ENCODE data around the gene LYVE1. TPM values are rescaled to one million over a fixed set of nuclear protein-coding genes. Genes with fewer than 3 reads are reported as not detected.
A peak's percentile ranks its signal among the peaks of the same experiment; 100 is the strongest.

Gene LYVE1
- total RNA-seq, 2 experiments from 2014 or later, result not detected

DNA sequence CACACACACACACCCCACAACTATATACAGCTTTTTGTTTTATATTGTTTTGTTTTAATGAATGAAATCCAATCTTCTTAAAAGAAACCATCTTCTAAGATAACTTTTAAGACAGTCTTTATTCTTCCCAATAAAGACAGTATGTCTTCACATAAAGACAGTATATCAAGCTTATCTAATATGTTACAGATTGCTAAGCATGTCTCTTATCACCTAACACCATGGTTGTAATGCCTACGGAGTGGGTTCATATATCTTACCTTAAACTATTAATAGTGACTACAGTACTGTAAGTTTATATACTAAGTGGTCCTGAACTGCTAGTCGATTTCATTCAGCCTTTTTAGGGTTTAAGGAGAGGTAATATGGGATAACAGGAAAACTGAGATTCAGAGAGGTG is 35.9 kb downstream of the LYVE1 start:
- no peaks in the 10 kb centered on the region for H3K9me3 Mint-ChIP-seq
- CTCF ChIA-PET, result no interaction called here
- H3K27ac Mint-ChIP-seq, result no peak overlapping the region
- no peak for DNase-seq
- intact Hi-C loops (cut with micrococcal nuclease), result no loop called here
- H3K4me1 Mint-ChIP-seq (ENCODE audit: low read depth), result peaks cover 7% of the 10 kb centered on the region
- no peaks in the 10 kb centered on the region for H3K27me3 Mint-ChIP-seq (ENCODE audit: low read depth)
- no peak overlapping the region for H3K4me3 Mint-ChIP-seq
- H3K36me3 Mint-ChIP-seq (ENCODE audit: low read depth), result peaks cover 13% of the 10 kb centered on the region

DNA sequence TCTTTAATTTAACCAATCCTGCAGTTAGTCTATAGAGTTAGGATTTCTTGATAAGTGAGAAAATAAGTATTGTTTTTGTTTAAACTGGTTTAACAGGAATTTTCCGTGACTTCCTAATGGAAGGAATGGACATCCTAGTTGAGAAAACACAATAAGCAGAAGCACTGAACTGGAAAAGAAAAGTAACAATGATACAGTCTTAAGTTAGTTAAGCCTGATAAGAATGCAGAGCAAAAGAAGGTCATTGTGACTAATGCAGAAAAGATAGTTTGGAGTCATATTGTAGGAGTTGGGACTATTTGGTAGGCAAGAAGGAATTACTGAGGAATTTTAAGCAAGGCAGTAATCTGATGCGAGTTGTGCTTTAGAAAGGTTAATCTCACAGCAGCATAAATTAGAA is 39.2 kb downstream of the LYVE1 start:
- no peak overlapping the region for H3K27ac Mint-ChIP-seq
- intact Hi-C loops (cut with micrococcal nuclease), result loop anchor here (10.0 kb wide), 1 partner anchor 216 kb away; no protein-coding TSS in a partner anchor
- peaks cover 26% of the 10 kb centered on the region for H3K36me3 Mint-ChIP-seq (ENCODE audit: low read depth)
- H3K4me3 Mint-ChIP-seq, result no peak overlapping the region
- no peaks in the 10 kb centered on the region for H3K27me3 Mint-ChIP-seq (ENCODE audit: low read depth)
- H3K4me1 Mint-ChIP-seq (ENCODE audit: low read depth), result peaks cover 19% of the 10 kb centered on the region
- CTCF ChIA-PET, result interaction anchor here (2.2 kb wide), 1 partner anchor 12 kb away, joined by 17 read pairs; the partner anchor contains the start of gene RNF141
- no peaks in the 10 kb centered on the region for H3K9me3 Mint-ChIP-seq
- DNase-seq, result no peak

DNA sequence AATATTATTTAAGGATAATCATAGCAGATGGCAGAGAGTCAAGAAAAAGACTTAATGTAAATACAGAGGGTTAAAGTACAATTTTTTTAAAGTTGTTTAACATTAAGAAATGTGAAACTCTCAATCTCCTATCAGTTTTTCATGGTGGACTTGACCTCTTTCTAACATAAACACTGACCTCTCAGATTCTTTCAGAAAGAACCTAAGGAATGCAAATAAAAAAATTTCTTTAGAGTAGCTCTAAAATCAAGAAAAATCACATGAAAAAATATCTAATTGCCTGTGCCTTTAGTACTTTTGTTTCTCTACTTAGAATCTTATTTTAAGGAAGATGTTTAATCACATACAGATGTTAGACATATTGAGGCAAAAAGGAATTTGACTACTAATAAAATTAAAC is 40.3 kb downstream of the LYVE1 start:
- peaks cover 23% of the 10 kb centered on the region for H3K36me3 Mint-ChIP-seq (ENCODE audit: low read depth)
- CTCF ChIA-PET, result interaction anchor here (0.8 to 2.2 kb wide), 3 partner anchors 13 to 1683 kb away, joined by 3 to 17 read pairs (median 3); partner anchors contain the start of genes AMPD3 and RNF141

DNA sequence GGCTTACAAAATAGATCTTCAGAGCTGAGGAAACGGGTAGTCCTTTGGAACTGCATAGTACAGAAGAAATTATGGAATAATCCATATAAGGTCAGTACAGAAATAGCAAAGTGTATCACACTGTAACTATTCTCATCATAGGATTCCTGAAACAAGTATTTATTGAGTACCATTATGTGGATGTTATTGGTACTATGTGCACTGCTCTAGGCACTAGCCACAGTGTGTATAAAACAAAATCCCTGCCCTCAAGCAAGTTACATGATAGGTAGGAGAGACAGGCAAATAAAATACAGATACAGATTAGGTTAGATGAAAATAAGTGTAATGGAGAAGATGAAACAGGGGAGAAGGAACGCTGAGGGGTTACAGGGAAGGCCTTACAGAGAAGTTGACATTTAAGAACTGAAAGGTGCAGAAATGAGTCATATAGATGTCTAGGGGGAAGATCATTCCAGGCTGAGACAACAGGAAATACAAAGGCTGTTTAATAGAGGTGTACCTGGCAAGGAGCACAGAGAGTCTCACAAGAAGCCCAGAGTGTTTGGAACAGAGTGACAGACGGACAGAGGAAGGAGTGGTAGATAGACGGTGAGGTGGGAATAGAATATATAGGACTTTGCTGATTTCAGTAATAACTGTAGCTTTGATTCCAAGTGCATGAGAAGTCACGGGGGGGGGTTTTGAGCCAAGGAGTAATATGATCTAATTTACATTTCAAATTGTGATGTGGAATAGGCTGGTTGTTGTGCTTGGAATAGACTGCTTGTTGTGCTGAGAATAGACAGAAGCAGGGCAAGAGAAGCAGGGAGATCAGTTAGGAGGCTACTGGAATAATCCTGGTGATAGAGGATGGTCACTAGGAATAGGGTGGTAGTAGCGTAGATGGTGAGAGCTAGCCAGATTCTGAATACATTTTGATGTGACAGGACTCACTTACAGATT is 41.2 kb downstream of the LYVE1 start:
- DNase-seq, result no peak
- H3K4me1 Mint-ChIP-seq (ENCODE audit: low read depth), result peaks cover 19% of the 10 kb centered on the region
- peak overlapping the region; percentile 70 for H3K27ac Mint-ChIP-seq
- H3K9me3 Mint-ChIP-seq, result no peaks in the 10 kb centered on the region
- CTCF ChIA-PET, result interaction anchor here (0.5 to 2.2 kb wide), 2 partner anchors 14 to 30 kb away, joined by 3 to 17 read pairs; partner anchors contain the start of gene RNF141
- no peaks in the 10 kb centered on the region for H3K27me3 Mint-ChIP-seq (ENCODE audit: low read depth)
- H3K4me3 Mint-ChIP-seq, result no peak overlapping the region
- intact Hi-C loops (cut with micrococcal nuclease), result loop anchor here (1.0 to 10.0 kb wide), 3 partner anchors 14 to 218 kb away; partner anchors contain the start of gene RNF141
- peaks cover 22% of the 10 kb centered on the region for H3K36me3 Mint-ChIP-seq (ENCODE audit: low read depth)

More for the DNA sequence above, 40.3 kb downstream of the LYVE1 start:
- Mint-ChIP-seq H3K27ac (no peak overlapping the region), H3K27me3 (ENCODE audit: low read depth) (no peaks in the 10 kb centered on the region), H3K9me3 (no peaks in the 10 kb centered on the region), H3K4me1 (ENCODE audit: low read depth) (peaks cover 19% of the 10 kb centered on the region), H3K4me3 (no peak overlapping the region)
- intact Hi-C loops (cut with micrococcal nuclease), result loop anchor here (10.0 kb wide), 1 partner anchor 217 kb away; no protein-coding TSS in a partner anchor
- DNase-seq, result no peak

DNA sequence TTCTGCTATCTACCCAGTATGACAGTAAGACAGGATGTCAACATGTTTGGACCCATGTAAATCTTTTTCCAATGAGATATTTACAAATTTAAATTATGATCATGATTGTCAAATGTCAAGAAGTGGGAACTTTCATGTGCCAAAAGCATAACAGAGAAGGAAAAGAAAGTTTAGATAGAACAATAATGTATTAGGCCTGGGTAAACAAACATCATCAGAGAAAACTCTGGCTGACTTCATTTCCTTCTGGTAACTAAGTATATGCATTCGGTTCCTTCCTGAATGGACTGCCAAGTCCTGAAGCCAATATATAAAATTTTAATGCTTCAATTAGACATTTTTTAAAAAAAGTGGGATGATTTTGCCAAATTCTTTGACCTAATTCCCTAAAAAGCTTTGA is 44.0 kb downstream of the LYVE1 start:
- no peak overlapping the region for H3K4me3 Mint-ChIP-seq
- no peak for DNase-seq
- no peaks in the 10 kb centered on the region for H3K9me3 Mint-ChIP-seq
- no peak overlapping the region for H3K27ac Mint-ChIP-seq
- CTCF ChIA-PET, result interaction anchor here (0.6 to 1.8 kb wide), 2 partner anchors 13 to 17 kb away, joined by 3 to 6 read pairs; partner anchors contain the start of gene RNF141
- no peaks in the 10 kb centered on the region for H3K27me3 Mint-ChIP-seq (ENCODE audit: low read depth)
- peaks cover 26% of the 10 kb centered on the region for H3K36me3 Mint-ChIP-seq (ENCODE audit: low read depth)
- intact Hi-C loops (cut with micrococcal nuclease), result loop anchor here (10.0 kb wide), 1 partner anchor 220 kb away; no protein-coding TSS in a partner anchor
- peaks cover 19% of the 10 kb centered on the region for H3K4me1 Mint-ChIP-seq (ENCODE audit: low read depth)

DNA sequence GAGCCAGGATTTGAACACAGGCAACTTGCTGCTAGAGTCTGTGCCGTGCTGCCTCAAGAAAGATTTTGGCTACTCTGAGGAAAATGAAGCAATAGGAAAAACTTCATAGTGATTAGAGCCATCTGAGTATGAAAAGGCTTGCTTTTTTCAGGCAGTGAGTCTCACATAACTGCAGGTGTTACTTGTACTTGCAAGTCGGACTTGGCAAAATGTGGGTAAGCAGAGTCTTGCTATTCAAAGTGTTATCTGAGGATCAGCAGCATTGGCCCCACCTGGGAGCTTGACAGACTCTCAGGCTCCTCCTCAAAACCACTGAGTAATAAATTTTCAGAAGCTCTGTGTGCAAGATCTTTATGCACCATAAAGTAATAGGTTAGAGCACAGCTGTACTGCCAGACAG is 45.5 kb downstream of the LYVE1 start:
- Mint-ChIP-seq H3K9me3 (no peaks in the 10 kb centered on the region), H3K4me1 (ENCODE audit: low read depth) (peaks cover 19% of the 10 kb centered on the region), H3K4me3 (no peak overlapping the region), H3K36me3 (ENCODE audit: low read depth) (peaks cover 24% of the 10 kb centered on the region), H3K27ac (no peak overlapping the region), H3K27me3 (ENCODE audit: low read depth) (no peaks in the 10 kb centered on the region)
- intact Hi-C loops (cut with micrococcal nuclease), result loop anchor here (10.0 kb wide), 1 partner anchor 222 kb away; no protein-coding TSS in a partner anchor
- DNase-seq, result no peak
- CTCF ChIA-PET, result no interaction called here

DNA sequence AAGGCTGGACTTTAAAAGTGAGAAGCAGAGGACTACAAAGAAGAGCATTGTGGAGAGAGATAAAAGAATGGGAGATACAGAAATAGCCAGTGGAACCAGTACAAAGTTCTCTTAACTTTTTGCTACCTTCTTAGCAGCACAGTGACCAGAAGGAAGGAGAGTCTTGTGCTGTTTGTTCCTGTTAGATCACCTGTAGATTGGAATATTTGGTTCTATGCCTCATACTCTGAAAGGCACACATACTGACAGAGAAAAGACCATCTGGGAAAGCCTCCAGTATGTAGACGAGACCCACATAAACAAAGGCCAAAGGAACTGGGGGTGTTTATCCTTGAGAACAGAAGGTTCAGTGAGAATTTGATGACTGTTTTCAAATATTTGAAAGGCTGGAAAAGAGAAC is 46.2 kb downstream of the LYVE1 start:
- peaks cover 20% of the 10 kb centered on the region for H3K36me3 Mint-ChIP-seq (ENCODE audit: low read depth)
- no peak overlapping the region for H3K27ac Mint-ChIP-seq
- no peaks in the 10 kb centered on the region for H3K9me3 Mint-ChIP-seq
- peaks cover 14% of the 10 kb centered on the region for H3K4me1 Mint-ChIP-seq (ENCODE audit: low read depth)
- H3K4me3 Mint-ChIP-seq, result no peak overlapping the region
- DNase-seq, result no peak
- intact Hi-C loops (cut with micrococcal nuclease), result loop anchor here (10.0 kb wide), 1 partner anchor 223 kb away; no protein-coding TSS in a partner anchor
- H3K27me3 Mint-ChIP-seq (ENCODE audit: low read depth), result no peaks in the 10 kb centered on the region
- CTCF ChIA-PET, result interaction anchor here (2.0 kb wide), 1 partner anchor 19 kb away, joined by 10 read pairs; the partner anchor contains the start of gene RNF141

DNA sequence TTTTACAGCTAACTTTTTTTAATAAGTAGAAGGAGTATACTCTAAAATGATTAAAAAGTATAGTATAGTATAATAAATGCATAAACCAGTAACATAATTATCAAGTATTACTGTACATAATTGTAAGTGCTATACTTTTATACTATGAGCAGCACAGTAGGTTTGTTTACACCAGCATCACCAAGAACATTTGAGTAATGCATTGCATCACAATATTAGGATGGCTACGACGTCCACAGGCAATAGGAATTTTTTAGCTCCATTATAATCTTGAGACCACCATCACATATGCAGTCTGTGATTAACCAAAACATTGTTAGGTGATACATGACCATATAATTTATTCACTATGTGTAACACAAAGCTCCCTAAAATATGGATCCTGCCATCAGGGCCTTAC is 47.9 kb downstream of the LYVE1 start:
- intact Hi-C loops (cut with micrococcal nuclease), result loop anchor here (10.0 kb wide), 1 partner anchor 224 kb away; no protein-coding TSS in a partner anchor
- H3K4me1 Mint-ChIP-seq (ENCODE audit: low read depth), result no peaks in the 10 kb centered on the region
- no peak overlapping the region for H3K27ac Mint-ChIP-seq
- H3K9me3 Mint-ChIP-seq, result no peaks in the 10 kb centered on the region
- CTCF ChIA-PET, result interaction anchor here (0.6 to 2.0 kb wide), 5 partner anchors 13 to 216 kb away, joined by 3 to 10 read pairs (median 3); partner anchors contain the start of gene RNF141
- no peaks in the 10 kb centered on the region for H3K27me3 Mint-ChIP-seq (ENCODE audit: low read depth)
- no peak for DNase-seq
- peaks cover 17% of the 10 kb centered on the region for H3K36me3 Mint-ChIP-seq (ENCODE audit: low read depth)
- no peak overlapping the region for H3K4me3 Mint-ChIP-seq

DNA sequence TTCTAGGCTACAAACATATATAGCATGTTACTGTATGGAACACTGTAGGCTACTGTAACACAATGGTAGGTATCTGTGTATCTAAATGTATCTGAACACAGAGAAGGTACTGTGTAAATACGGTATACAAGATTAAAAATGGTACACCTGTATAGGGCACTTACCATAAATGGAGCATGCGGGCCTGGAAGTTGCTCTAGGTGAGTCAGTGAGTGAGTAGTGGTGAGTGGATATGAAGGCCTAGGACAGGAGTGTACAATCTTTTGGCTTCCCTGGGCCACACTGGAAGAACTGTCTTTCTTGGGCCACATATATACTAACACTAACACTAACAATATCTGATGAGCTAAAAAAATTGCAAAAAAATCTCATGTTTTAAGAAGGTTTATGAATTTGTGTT is 48.8 kb downstream of the LYVE1 start:
- CTCF ChIA-PET, result interaction anchor here (0.6 to 1.0 kb wide), 2 partner anchors 21 to 105 kb away, joined by 3 read pairs; partner anchors contain the start of gene RNF141
- H3K36me3 Mint-ChIP-seq (ENCODE audit: low read depth), result peaks cover 14% of the 10 kb centered on the region
- intact Hi-C loops (cut with micrococcal nuclease), result loop anchor here (10.0 kb wide), 1 partner anchor 225 kb away; no protein-coding TSS in a partner anchor

DNA sequence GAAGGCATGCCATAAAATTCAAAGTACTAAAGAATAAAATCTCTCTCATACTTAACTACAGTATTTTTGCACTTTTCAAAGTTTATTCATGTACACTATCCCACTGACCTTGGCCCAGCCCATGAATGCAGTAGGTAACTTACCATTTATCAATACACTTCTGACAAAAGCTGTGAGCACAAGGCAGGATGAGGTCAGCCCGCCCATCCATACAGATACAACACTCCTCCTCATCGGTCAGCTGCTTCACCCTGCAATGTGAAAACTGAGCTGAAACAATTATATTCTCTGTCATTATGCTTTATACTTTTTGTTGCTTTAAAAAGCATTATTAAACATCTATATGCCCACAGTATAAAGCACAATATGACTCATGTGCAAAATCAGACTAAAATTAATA is 49.6 kb downstream of the LYVE1 start:
- Mint-ChIP-seq H3K4me1 (ENCODE audit: low read depth) (no peaks in the 10 kb centered on the region), H3K9me3 (no peaks in the 10 kb centered on the region), H3K36me3 (ENCODE audit: low read depth) (peaks cover 12% of the 10 kb centered on the region), H3K27me3 (ENCODE audit: low read depth) (no peaks in the 10 kb centered on the region), H3K4me3 (no peak overlapping the region), H3K27ac (no peak overlapping the region)
- CTCF ChIA-PET, result interaction anchor here (1.0 kb wide), 1 partner anchor 105 kb away, joined by 3 read pairs; no protein-coding TSS in a partner anchor
- no peak for DNase-seq
- intact Hi-C loops (cut with micrococcal nuclease), result no loop called here

More for the DNA sequence above, 48.8 kb downstream of the LYVE1 start:
- no peak for DNase-seq
- Mint-ChIP-seq H3K4me1 (ENCODE audit: low read depth) (no peaks in the 10 kb centered on the region), H3K9me3 (no peaks in the 10 kb centered on the region), H3K27ac (no peak overlapping the region), H3K4me3 (no peak overlapping the region), H3K27me3 (ENCODE audit: low read depth) (no peaks in the 10 kb centered on the region)

DNA sequence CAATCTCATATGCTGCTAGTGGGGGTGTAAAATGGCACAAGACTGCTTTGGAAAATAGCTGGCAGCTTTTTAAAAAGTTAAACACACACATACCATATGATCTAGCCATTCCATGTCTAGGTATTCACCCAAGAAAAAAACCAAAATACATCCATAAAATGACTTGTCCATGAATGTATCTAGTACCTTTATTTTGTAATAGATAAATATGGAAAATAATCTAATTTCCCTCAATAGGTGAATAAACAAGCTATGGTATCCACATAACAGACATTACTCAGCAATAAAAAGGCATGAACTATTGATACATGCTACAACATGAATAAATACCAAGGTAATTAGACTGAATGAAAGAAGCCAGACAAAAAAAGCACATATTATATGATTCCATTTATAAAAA is 50.3 kb downstream of the LYVE1 start:
- no peak for DNase-seq
- no peaks in the 10 kb centered on the region for H3K9me3 Mint-ChIP-seq
- no peaks in the 10 kb centered on the region for H3K4me1 Mint-ChIP-seq (ENCODE audit: low read depth)
- no peak overlapping the region for H3K4me3 Mint-ChIP-seq
- H3K27me3 Mint-ChIP-seq (ENCODE audit: low read depth), result no peaks in the 10 kb centered on the region
- no peak overlapping the region for H3K27ac Mint-ChIP-seq
- CTCF ChIA-PET, result no interaction called here
- intact Hi-C loops (cut with micrococcal nuclease), result no loop called here
- peaks cover 10% of the 10 kb centered on the region for H3K36me3 Mint-ChIP-seq (ENCODE audit: low read depth)

DNA sequence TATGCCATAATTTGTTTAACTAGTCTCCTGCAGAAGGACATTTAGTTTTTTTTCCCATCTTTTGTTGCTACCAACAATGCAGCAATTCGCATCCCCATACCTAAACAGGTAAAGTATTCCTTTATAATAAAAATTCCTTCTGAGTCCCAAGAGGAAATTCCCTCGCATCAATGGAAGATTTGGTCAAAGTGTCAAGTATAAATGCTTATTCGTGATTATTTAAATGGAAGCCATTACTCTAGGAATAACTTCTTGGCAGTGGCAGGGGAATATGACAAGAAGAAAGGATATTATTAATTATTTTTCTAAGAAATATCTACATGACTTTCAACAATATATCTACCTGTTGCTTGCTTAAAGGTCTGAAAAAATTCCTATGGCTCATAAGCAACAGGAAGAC is 53.0 kb downstream of the LYVE1 start:
- Mint-ChIP-seq H3K36me3 (ENCODE audit: low read depth) (peaks cover 6% of the 10 kb centered on the region), H3K4me1 (ENCODE audit: low read depth) (no peaks in the 10 kb centered on the region), H3K27me3 (ENCODE audit: low read depth) (no peaks in the 10 kb centered on the region), H3K27ac (no peak overlapping the region), H3K4me3 (no peak overlapping the region), H3K9me3 (no peaks in the 10 kb centered on the region)
- DNase-seq, result no peak
- CTCF ChIA-PET, result interaction anchor here (1.4 to 2.0 kb wide), 2 partner anchors 26 to 221 kb away, joined by 3 to 8 read pairs; no protein-coding TSS in a partner anchor
- intact Hi-C loops (cut with micrococcal nuclease), result no loop called here

All from activated naive CD4-positive, alpha-beta T cell treated with anti-CD3 and anti-CD28 coated beads for 36 hours (primary cell).